Erythroblast (primary cell): Measurements from ENCODE around the gene RBSN.

ENCODE experiments used
- GATA1 ChIP-seq: IDR thresholded peaks from 2 replicates; pipeline ENCODE4 v1.6.1; 2011; ENCODE audit warnings: low read depth, mild to moderate bottlenecking, control low read depth, low read length, moderate library complexity
- POLR2A ChIP-seq: IDR thresholded peaks from 2 replicates; pipeline ENCODE4 v1.6.1; 2011; ENCODE audit warnings: mild to moderate bottlenecking, low read length

DNA sequence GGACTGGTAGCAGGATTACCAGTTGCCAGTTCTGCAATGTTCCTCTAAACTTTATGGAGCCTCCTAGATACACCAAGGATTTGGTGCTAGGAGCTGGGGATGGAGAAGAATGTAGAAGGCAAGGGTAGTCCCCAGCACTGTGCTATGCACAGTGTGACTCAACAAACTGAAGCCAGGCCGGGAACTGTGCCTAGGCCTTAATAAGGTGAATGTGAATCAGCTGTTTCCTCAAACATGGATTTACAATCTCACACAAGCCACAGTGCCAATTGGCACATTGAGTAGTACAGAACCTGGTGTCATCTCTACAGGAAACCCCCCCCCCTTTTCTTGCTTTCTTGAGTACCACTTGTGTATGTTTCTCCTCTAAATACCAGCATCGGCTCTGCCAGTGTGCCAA is 66.3 kb downstream of the RBSN start:
- no peak for TF ChIP-seq POLR2A
- no peak for TF ChIP-seq GATA1
